Activated CD8-positive, alpha-beta T cell treated with anti-CD3 and anti-CD28 coated beads for 36 hours (primary cell): ENCODE results near the gene LRRC8C. TPM values are rescaled to one million over a fixed set of nuclear protein-coding genes. Genes with fewer than 3 reads are reported as not detected.

Experiments
- ATAC-seq: fragments of 200-7000 bp; cut with Tn5 transposase; one replicate; pipeline ENCODE4 v1.10.0; 2021; ENCODE audit warnings: mild to moderate bottlenecking, moderate library complexity
- CTCF ChIA-PET: fragments of 350-600 bp; sonication (Branson Sonifier 250); formaldehyde crosslinking; loops from one replicate; lab custom pipeline; 2021; ENCODE audit warnings: antibody characterized with exemption; lab: Charles Lee
- POLR2A ChIA-PET: fragments of 350-600 bp; sonication (Branson Sonifier 250); formaldehyde crosslinking; loops from one replicate; lab custom pipeline; 2021; ENCODE audit warnings: antibody characterized with exemption; lab: Charles Lee
- DNase-seq: peaks from one replicate; pipeline ENCODE4 v3.0.0-alpha.2; 2020
- H3K27ac Mint-ChIP-seq: one replicate; pipeline ENCODE4 v1.8.0; 2021; ENCODE audit warnings: mild to moderate bottlenecking, mixed read lengths
- H3K27me3 Mint-ChIP-seq: one replicate; pipeline ENCODE4 v1.8.0; 2021; ENCODE audit warnings: mixed read lengths
- H3K36me3 Mint-ChIP-seq: one replicate; pipeline ENCODE4 v1.8.0; 2021; ENCODE audit warnings: low read depth, mixed read lengths
- H3K4me1 Mint-ChIP-seq: one replicate; pipeline ENCODE4 v1.8.0; 2021; ENCODE audit warnings: low read depth, mixed read lengths
- H3K4me3 Mint-ChIP-seq: one replicate; pipeline ENCODE4 v1.8.0; 2021; ENCODE audit warnings: mild to moderate bottlenecking, moderate library complexity, mixed read lengths
- H3K9me3 Mint-ChIP-seq: one replicate; pipeline ENCODE4 v1.8.0; 2021; ENCODE audit warnings: mixed read lengths
- intact Hi-C: fragments of 100-400 bp; cut with micrococcal nuclease; formaldehyde crosslinking; loops from one replicate; pipeline ENCODE4 v1.10.0; 2022
- total RNA-seq, 2 experiments: library from RNA; stranded (reverse); gene quantifications; one replicate each; pipeline ENCODE4 v1.2.3, GENCODE V29; 2021
- TF ChIP-seq, protein P1 (sequence below): fragments of 200-600 bp; IDR thresholded peaks from one replicate; pipeline ENCODE4 v1.8.0; 2022; ENCODE audit warnings: antibody characterized with exemption, mild to moderate bottlenecking

Gene LRRC8C
- total RNA-seq, 2 experiments from 2014 or later: 34.4 to 37.4 TPM

DNA sequence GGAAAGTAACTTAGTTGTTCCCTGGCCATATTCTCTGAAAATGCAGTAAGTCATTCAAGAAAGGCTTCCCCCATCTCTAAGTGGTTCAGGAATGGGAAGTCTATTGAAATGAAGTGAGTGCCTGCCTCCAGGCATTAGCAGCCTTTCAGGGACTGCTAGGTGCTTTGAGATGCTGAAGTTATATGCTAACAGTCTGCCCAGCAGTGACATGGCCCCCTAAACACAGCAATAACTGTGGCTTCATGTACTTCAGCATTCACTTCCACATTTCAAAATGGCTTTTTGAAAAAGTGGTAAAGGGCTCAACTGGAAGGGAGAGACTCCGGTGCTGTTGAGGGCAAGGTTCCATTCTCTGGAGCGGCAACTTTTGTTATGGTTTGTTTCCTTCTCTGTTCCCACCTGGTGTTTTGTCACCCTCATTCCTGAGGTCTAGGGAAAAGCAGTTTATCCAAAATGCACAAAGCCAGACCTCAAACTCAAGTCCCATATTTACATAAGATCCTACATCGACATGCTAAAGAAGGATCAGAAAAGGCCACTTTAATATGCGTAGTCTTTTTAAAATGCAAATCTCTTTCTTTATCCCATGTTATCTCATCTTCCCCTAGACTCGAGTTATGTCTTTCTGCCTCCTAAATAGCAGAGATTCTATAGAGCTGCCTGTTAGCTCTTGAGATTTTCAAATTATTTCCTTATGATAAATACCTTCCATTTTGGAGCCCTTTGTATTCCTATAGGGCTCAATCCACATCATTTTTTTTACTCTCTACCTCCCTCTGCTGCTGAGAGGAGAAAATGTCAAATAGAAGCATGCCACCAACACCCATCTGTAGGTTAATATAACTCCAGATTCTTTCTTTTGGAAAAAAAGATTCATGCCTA lies 34.2 kb upstream of the LRRC8C start:
- POLR2A ChIA-PET: interaction anchor here (1.1 to 1.3 kb wide), 2 partner anchors 12 to 58 kb away, joined by 3 read pairs; no protein-coding TSS in a partner anchor
- Mint-ChIP-seq H3K36me3 (peaks cover 28% of the 10 kb centered on the region), H3K9me3 (no peaks in the 10 kb centered on the region), H3K27ac (peak overlapping the region; percentile 64), H3K4me1 (peaks cover 81% of the 10 kb centered on the region), H3K27me3 (no peaks in the 10 kb centered on the region), H3K4me3 (no peak overlapping the region)
- no peak for ATAC-seq
- CTCF ChIA-PET: interaction anchor here (0.6 to 7.8 kb wide), 17 partner anchors 9 to 164 kb away, joined by 3 to 76 read pairs (median 4); partner anchors contain the start of gene LRRC8C
- TF ChIP-seq, protein P1, sequence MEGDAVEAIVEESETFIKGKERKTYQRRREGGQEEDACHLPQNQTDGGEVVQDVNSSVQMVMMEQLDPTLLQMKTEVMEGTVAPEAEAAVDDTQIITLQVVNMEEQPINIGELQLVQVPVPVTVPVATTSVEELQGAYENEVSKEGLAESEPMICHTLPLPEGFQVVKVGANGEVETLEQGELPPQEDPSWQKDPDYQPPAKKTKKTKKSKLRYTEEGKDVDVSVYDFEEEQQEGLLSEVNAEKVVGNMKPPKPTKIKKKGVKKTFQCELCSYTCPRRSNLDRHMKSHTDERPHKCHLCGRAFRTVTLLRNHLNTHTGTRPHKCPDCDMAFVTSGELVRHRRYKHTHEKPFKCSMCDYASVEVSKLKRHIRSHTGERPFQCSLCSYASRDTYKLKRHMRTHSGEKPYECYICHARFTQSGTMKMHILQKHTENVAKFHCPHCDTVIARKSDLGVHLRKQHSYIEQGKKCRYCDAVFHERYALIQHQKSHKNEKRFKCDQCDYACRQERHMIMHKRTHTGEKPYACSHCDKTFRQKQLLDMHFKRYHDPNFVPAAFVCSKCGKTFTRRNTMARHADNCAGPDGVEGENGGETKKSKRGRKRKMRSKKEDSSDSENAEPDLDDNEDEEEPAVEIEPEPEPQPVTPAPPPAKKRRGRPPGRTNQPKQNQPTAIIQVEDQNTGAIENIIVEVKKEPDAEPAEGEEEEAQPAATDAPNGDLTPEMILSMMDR: peak; percentile 95
- intact Hi-C loops: no loop called here
- no peak for DNase-seq

DNA sequence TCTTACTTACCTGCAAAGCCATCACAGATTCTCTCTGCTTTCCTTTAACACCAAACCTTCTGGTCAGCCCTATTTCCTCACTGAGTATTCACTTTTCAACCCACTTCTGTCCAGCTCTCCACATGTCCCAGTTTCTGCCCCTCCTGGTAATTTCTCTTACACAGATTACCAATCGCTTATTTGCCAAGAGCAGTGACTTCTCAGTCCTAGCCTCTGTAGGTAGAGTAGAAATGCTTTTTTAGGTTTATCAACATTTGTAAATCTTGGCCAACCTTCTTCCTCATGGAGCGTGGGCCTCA lies 33.6 kb upstream of the LRRC8C start:
- TF ChIP-seq, protein P1: no peak
- ATAC-seq (no peak), DNase-seq (no peak)
- ChIA-PET POLR2A (interaction anchor here (1.1 to 1.5 kb wide), 3 partner anchors 12 to 75 kb away, joined by 3 to 5 read pairs (median 3); partner anchors contain the start of gene LRRC8B), CTCF (interaction anchor here (0.6 to 7.8 kb wide), 17 partner anchors 10 to 163 kb away, joined by 3 to 76 read pairs (median 4); partner anchors contain the start of gene LRRC8C)
- Mint-ChIP-seq H3K36me3 (peaks cover 24% of the 10 kb centered on the region), H3K27ac (peak overlapping the region; percentile 64), H3K4me1 (peaks cover 83% of the 10 kb centered on the region), H3K9me3 (no peaks in the 10 kb centered on the region), H3K27me3 (no peaks in the 10 kb centered on the region), H3K4me3 (no peak overlapping the region)
- intact Hi-C loops: no loop called here

DNA sequence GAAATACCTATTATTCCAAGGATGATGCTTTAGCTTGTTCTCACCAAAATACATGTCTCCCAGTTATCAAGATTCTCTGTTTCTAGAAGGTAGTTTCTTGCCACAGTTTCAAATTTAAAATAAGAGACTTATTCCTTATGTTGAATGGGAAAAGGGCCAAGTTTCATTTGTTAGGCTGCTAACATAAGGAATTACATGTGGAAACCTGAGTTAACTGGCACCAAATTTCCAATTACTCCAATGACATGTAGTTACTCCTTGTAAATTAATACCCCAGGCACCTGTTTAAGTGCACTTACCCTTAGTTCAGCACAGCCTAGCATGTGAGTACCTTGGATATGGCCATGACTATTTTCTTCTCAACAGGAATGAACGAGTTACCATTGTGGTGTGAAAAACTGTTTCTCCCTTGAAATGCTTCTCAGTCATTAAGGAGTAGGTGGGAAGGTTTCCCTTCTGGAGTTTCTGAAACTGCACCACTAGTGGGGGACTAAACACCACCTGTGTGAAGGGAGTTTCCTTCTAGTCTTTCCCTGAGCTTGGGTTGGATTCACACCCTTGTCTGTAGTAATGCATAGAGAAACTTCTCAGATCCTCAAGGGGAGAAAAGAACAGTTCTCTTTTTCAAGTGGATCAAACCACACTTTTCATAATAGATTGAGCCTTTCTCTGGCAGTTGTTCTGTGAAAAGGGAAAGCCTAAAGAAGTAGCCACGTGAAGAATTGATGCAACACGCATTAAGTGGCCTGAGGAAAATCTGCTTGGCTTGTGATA lies 32.3 kb upstream of the LRRC8C start:
- ChIA-PET POLR2A (interaction anchor here (0.6 to 5.9 kb wide), 4 partner anchors 33 to 395 kb away, joined by 3 to 73 read pairs (median 4); partner anchors contain the start of genes LRRC8B and LRRC8C), CTCF (interaction anchor here (0.7 to 7.8 kb wide), 11 partner anchors 11 to 162 kb away, joined by 3 to 76 read pairs (median 5); partner anchors contain the start of gene LRRC8C)
- intact Hi-C loops: loop anchor here (5.0 kb wide), 2 partner anchors 78 to 118 kb away; partner anchors contain the start of gene LRRC8B
- Mint-ChIP-seq H3K4me3 (no peak overlapping the region), H3K27me3 (no peaks in the 10 kb centered on the region), H3K36me3 (peaks cover 28% of the 10 kb centered on the region), H3K9me3 (no peaks in the 10 kb centered on the region), H3K27ac (peak overlapping the region; percentile 99), H3K4me1 (peaks cover 89% of the 10 kb centered on the region)
- TF ChIP-seq, protein P1: no peak
- ATAC-seq (no peak), DNase-seq (no peak)

DNA sequence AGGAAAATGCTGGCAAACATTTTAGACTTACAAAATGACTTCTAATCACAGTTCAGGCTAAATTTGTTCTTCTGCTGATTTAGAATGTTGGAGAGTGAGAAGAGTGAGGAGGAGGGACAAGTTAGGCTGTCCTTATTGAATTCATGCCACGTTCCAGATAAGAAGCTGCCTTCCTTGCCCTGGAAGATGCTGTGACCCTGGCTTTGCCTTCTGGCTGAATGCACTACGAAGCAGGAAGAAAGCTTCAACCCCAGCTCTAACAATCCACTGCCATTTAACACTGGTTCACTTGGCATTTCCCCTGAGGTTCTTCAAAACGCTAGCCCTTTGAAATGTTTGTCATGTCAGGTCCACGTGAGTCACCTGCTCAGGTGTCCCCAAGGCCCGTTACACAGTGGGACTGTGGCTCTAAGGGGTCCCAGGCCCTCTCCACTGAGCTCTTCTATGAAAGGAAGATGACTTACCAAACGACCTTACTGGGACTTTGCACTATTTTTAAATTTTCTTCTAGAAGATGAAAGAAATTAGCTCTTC lies 30.0 kb upstream of the LRRC8C start:
- ChIA-PET POLR2A (interaction anchor here (0.5 to 5.9 kb wide), 29 partner anchors 8 to 241 kb away, joined by 3 to 73 read pairs (median 4); partner anchors contain the start of genes LRRC8B and LRRC8C), CTCF (interaction anchor here (0.8 to 7.8 kb wide), 15 partner anchors 9 to 179 kb away, joined by 3 to 76 read pairs (median 5); partner anchors contain the start of gene LRRC8C)
- intact Hi-C loops: loop anchor here (5.0 kb wide), 2 partner anchors 81 to 121 kb away; partner anchors contain the start of gene LRRC8B
- peak overlapping the region; percentile 40 for H3K4me3 Mint-ChIP-seq
- H3K27ac Mint-ChIP-seq: peak overlapping the region; percentile 99
- peaks cover 96% of the 10 kb centered on the region for H3K4me1 Mint-ChIP-seq
- H3K36me3 Mint-ChIP-seq: peaks cover 22% of the 10 kb centered on the region
- H3K9me3 Mint-ChIP-seq: no peaks in the 10 kb centered on the region
- ATAC-seq (peak; percentile 22), DNase-seq (peak; percentile 60)
- no peaks in the 10 kb centered on the region for H3K27me3 Mint-ChIP-seq
- TF ChIP-seq, protein P1: no peak
